Amniotic epithelial cell (primary cell): ENCODE measurements around the gene CTBP2.

Experiments used
- DNase-seq: peaks from one replicate; pipeline ENCODE4 v3.0.0-alpha.2; 2010; ENCODE audit warnings: low read depth

Gene CTBP2

GRCh38 chr10:125106586-125106985 lies 53.8 kb downstream of the CTBP2 start:
- DNase-seq, result no peak

DNA sequence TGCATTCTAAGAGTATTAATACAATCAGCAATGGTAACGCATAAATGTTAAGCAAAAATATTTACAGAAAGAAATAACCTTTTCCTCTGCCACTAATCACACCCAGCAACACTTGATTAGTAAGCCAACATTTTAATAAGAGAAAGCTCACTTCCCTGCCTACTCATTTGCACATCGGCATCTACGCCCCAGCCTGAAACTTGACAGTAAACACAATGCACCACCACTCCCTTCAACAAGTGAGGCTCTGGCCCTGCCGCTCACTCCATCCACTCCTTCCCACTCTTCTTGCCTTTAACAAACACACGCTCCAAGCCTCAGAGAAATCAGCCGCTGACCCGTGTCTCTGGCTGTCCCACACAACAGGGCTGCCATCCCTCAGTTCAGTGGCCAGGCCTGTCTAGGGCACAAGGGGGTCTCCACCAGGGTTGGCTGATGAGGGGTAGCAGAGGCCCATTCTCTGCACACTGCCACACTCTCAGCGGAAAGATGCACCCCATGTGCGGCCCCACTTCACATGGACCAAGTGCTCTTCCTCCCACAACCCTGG lies 54.6 kb downstream of the CTBP2 start:
- DNase-seq, result no peak

GRCh38 chr10:125105155-125105554 lies 55.2 kb downstream of the CTBP2 start:
- DNase-seq, result no peak

DNA sequence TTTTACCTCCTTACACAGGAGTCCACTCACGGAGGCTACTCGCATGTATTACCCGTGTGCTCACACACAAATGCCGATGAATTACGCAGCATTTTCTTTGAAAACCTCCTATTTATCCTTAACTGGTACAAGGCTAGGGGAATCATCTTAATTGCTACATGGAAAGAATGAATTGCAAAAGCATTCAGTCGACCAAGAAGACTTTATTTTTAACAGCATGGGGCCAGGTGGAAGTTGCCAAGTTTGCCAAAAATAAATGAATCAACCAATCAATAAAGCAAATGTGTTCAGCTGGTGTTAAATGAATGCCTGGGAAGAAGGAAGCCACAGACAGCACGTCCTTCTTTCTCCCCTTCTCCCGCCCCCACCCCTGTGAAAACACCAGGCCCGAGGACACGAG lies 55.8 kb downstream of the CTBP2 start:
- no peak for DNase-seq

DNA sequence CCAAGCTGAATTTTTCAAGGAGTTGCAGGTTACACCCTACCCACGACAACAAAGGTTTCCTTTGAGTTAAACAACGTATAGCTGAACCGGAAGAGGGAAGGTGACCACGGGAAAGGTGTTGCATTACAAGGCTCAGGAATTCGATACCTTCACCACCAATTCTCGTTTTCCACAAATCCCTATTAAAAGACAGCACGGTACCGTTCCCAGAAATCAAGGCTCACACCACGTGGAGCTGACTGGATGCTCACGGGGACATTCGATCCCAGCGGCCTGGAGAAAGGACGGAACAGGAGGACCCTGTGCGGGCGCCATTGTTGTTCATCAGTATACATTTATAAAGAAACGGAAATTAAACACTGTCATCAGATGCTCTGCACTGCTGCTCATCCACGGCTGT lies 56.4 kb downstream of the CTBP2 start:
- no peak for DNase-seq

GRCh38 chr10:125103466-125103865 lies 56.9 kb downstream of the CTBP2 start:
- no peak for DNase-seq

DNA sequence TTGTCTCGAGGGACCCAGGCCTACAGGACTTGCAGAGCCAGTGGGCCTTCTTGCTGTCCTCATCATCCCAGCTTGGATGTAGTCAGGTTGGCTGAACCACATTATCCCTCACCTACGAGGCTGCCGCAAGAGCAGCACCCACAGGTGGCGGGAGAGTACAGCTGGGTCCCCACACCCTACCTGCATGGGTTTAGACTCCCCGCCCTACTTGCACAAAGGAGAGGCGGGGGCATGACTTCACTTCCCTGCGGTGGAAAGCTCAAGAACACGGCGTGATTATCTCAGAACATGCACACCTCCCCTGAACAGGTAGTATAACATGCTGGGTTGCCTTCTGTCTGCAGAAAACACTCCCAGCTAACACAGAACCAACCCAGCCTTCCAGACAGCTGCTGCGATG lies 57.5 kb downstream of the CTBP2 start:
- DNase-seq, result no peak

GRCh38 chr10:125102246-125102645 lies 58.1 kb downstream of the CTBP2 start:
- DNase-seq, result peak; percentile 84

- DNase-seq, result no peak
These were observed 58.8 kb downstream of the CTBP2 start for GRCh38 chr10:125101581-125101980.

- DNase-seq, result no peak
These were observed 59.3 kb downstream of the CTBP2 start for GRCh38 chr10:125101049-125101448.

- DNase-seq, result no peak
These were observed 62.8 kb downstream of the CTBP2 start for GRCh38 chr10:125097409-125098070.

DNA sequence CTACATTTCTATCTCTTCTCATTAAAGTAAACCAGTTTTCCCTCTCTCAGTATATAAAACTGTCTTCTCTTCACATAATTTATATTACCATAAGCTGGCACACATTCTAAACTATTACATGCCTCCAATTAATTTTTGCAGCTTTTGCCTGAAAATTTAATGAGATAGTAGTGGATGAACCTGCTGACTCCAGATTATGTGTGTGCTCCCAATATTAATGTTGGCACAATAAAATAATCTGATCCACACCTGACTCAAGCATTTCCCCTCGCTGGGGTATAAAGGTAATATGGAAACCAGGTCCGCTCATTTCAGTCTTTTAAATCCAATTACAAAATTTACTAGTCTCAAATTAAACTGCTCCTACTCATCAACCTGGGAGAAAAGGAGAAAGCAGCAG lies 63.4 kb downstream of the CTBP2 start:
- no peak for DNase-seq

DNA sequence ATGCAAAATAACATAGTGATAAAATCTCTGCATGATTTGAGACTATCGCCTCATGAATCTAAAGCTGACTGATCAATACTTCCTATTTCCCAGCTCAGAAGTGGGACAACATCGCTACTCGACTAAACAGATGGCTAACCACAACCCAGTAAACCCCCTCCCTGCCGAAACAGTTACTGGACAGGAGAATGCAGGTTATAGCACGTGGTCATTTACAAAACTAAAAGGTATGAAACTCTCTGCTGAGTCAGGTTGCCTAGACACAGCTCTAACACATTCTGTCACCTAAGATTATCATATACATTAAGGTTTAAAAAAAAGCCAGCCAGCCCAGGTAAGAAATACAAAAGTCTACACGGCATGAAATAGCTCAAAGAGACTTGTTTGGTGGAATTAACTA lies 64.0 kb downstream of the CTBP2 start:
- DNase-seq, result no peak

GRCh38 chr10:125095776-125096175 lies 64.6 kb downstream of the CTBP2 start:
- DNase-seq, result no peak

- DNase-seq, result no peak
These were observed 65.1 kb downstream of the CTBP2 start for GRCh38 chr10:125095228-125095627.

- DNase-seq, result no peak
These were observed 65.6 kb downstream of the CTBP2 start for GRCh38 chr10:125094806-125095205.

DNA sequence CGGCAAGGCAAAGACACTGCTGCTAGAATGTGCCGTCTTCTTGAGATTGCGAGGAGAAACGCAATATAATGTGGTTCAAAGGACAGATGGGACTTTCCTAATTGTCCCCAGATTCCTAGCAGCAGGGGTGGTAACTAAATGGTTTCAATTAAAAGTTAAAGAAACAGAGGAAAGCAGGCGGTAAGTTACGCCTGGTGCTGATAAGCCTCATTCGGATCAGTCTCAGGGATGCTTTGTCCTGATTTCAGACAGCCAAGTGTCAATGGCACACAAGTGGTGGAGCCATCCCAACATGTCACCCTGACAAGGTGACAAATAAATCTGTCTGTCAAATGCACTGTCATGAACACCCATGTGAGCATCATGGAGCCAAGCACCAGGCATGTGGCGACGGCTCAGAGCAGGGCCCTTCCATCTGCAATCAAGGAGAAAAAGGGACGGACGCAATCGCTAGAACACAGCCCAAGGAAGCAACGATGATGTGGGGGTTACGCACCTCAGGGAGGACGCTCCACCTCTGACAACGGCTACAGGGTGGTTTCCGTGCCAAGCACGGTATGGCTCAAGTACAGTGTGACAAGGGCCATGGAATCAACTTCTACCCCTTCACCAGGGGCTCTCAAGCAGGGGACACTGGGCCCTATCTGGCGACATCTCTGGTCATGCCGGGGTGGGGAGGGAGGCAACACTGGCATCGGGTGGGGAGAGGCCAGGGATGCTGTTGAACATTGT lies 66.2 kb downstream of the CTBP2 start:
- no peak for DNase-seq

- DNase-seq, result peak; percentile 87
These were observed 67.0 kb downstream of the CTBP2 start for GRCh38 chr10:125093199-125093973.

GRCh38 chr10:125092564-125093031 lies 67.8 kb downstream of the CTBP2 start:
- no peak for DNase-seq

DNA sequence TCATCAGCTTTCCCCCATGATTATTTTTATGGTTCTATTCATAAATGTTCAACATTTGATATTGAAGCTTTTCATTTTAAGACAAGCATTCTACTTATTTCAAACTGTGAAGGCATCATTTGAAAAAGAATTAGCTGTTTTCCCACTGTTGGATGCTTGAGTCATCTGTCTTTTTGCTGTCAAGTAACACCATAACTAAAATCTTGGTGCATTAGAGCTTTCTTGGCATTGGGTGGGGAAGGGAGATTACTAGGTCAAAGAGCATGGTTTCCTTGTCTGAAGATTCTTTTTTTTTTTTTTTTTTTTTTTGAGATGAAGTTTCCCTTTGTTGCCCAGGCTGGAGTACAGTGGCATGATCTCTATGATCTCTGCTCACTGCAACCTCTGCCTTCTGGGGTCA lies 68.5 kb downstream of the CTBP2 start:
- DNase-seq, result peak; percentile 47

DNA sequence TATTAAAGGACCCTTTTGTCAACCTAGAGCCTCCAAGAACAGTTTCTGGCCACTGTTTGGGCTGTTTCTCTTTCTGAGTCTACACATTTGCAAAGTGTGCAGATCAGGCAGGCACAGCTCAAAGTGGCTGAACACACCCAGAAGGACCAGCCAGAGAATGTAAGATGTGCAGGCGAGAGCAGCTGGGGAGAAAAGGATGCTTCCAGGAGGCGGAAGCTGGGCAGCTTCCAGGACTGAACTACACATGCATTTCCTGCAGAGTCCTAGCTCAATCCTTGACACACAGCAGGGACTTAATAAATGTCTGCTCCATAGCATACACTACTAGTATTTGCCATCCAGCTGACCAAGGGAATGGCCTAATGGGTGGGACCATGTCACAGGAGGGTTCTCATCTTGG lies 70.9 kb downstream of the CTBP2 start:
- no peak for DNase-seq

GRCh38 chr10:125087897-125088215 lies 72.5 kb downstream of the CTBP2 start:
- DNase-seq, result no peak
